ENCODE results near the gene GSTM5. TPM values are rescaled to one million over a fixed set of nuclear protein-coding genes. Genes with fewer than 3 reads are reported as not detected.
"Not testable (repeated sequence)": the region's sequence is repeated elsewhere in the genome, so short reads cannot be mapped to it uniquely, and the experiment has no call there.

The GSTM5 gene
- total RNA-seq, 1 donor from 2014 or later: not detected

GRCh38 chr1:109671067-109671466 is 41.0 kb upstream of the GSTM5 start:
- no peak for TF ChIP-seq CTCF (IDR thresholded peaks at IDR 0.05)
- no peaks in the 10 kb centered on the region for H3K9me3 Mint-ChIP-seq (ENCODE audit: unreplicated experiment)
- H3K27ac Mint-ChIP-seq (ENCODE audit: unreplicated experiment): no peak overlapping the region
- no peak for DNase-seq (ENCODE audit: extremely low spot score, unreplicated experiment)
- peaks cover 16% of the 10 kb centered on the region for H3K4me1 Mint-ChIP-seq (ENCODE audit: unreplicated experiment)
- H3K4me3 Mint-ChIP-seq (ENCODE audit: unreplicated experiment): no peak overlapping the region
- no peaks in the 10 kb centered on the region for H3K36me3 Mint-ChIP-seq (ENCODE audit: unreplicated experiment)
- no peaks in the 10 kb centered on the region for H3K27me3 Mint-ChIP-seq (ENCODE audit: unreplicated experiment)

- not testable (repeated sequence) for DNase-seq (ENCODE audit: extremely low spot score, unreplicated experiment); H3K4me1 Mint-ChIP-seq (ENCODE audit: unreplicated experiment); H3K4me3 Mint-ChIP-seq (ENCODE audit: unreplicated experiment); H3K9me3 Mint-ChIP-seq (ENCODE audit: unreplicated experiment); H3K27me3 Mint-ChIP-seq (ENCODE audit: unreplicated experiment); H3K36me3 Mint-ChIP-seq (ENCODE audit: unreplicated experiment); H3K27ac Mint-ChIP-seq (ENCODE audit: unreplicated experiment)
These were observed 38.2 kb upstream of the GSTM5 start for GRCh38 chr1:109673861-109674260.

GRCh38 chr1:109676683-109677381 is 35.2 kb upstream of the GSTM5 start:
- not testable (repeated sequence) for H3K36me3 Mint-ChIP-seq (ENCODE audit: unreplicated experiment); H3K27me3 Mint-ChIP-seq (ENCODE audit: unreplicated experiment); H3K9me3 Mint-ChIP-seq (ENCODE audit: unreplicated experiment); H3K4me1 Mint-ChIP-seq (ENCODE audit: unreplicated experiment); H3K4me3 Mint-ChIP-seq (ENCODE audit: unreplicated experiment); DNase-seq (ENCODE audit: extremely low spot score, unreplicated experiment); H3K27ac Mint-ChIP-seq (ENCODE audit: unreplicated experiment)

GRCh38 chr1:109677459-109677858 is 34.6 kb upstream of the GSTM5 start:
- TF ChIP-seq CTCF (IDR thresholded peaks at IDR 0.05): no peak
- Mint-ChIP-seq H3K4me3 (ENCODE audit: unreplicated experiment) (no peak overlapping the region), H3K9me3 (ENCODE audit: unreplicated experiment) (no peaks in the 10 kb centered on the region), H3K27me3 (ENCODE audit: unreplicated experiment) (no peaks in the 10 kb centered on the region), H3K36me3 (ENCODE audit: unreplicated experiment) (no peaks in the 10 kb centered on the region), H3K4me1 (ENCODE audit: unreplicated experiment) (no peaks in the 10 kb centered on the region), H3K27ac (ENCODE audit: unreplicated experiment) (no peak overlapping the region)
- DNase-seq (ENCODE audit: extremely low spot score, unreplicated experiment): no peak

- not testable (repeated sequence) for H3K9me3 Mint-ChIP-seq (ENCODE audit: unreplicated experiment); H3K27ac Mint-ChIP-seq (ENCODE audit: unreplicated experiment); H3K4me3 Mint-ChIP-seq (ENCODE audit: unreplicated experiment); H3K4me1 Mint-ChIP-seq (ENCODE audit: unreplicated experiment); DNase-seq (ENCODE audit: extremely low spot score, unreplicated experiment); H3K36me3 Mint-ChIP-seq (ENCODE audit: unreplicated experiment); H3K27me3 Mint-ChIP-seq (ENCODE audit: unreplicated experiment)
These were observed 33.4 kb upstream of the GSTM5 start for GRCh38 chr1:109678637-109679036.

GRCh38 chr1:109684777-109685176 is 27.3 kb upstream of the GSTM5 start:
- H3K4me3 Mint-ChIP-seq (ENCODE audit: unreplicated experiment); H3K27ac Mint-ChIP-seq (ENCODE audit: unreplicated experiment); H3K27me3 Mint-ChIP-seq (ENCODE audit: unreplicated experiment); H3K4me1 Mint-ChIP-seq (ENCODE audit: unreplicated experiment); H3K9me3 Mint-ChIP-seq (ENCODE audit: unreplicated experiment); DNase-seq (ENCODE audit: extremely low spot score, unreplicated experiment); H3K36me3 Mint-ChIP-seq (ENCODE audit: unreplicated experiment): not testable (repeated sequence)

GRCh38 chr1:109685399-109685798 is 26.7 kb upstream of the GSTM5 start:
- H3K27ac Mint-ChIP-seq (ENCODE audit: unreplicated experiment); H3K4me3 Mint-ChIP-seq (ENCODE audit: unreplicated experiment); H3K27me3 Mint-ChIP-seq (ENCODE audit: unreplicated experiment); DNase-seq (ENCODE audit: extremely low spot score, unreplicated experiment); H3K4me1 Mint-ChIP-seq (ENCODE audit: unreplicated experiment); H3K9me3 Mint-ChIP-seq (ENCODE audit: unreplicated experiment); H3K36me3 Mint-ChIP-seq (ENCODE audit: unreplicated experiment): not testable (repeated sequence)

- not testable (repeated sequence) for H3K36me3 Mint-ChIP-seq (ENCODE audit: unreplicated experiment); H3K27ac Mint-ChIP-seq (ENCODE audit: unreplicated experiment); H3K9me3 Mint-ChIP-seq (ENCODE audit: unreplicated experiment); H3K27me3 Mint-ChIP-seq (ENCODE audit: unreplicated experiment); H3K4me1 Mint-ChIP-seq (ENCODE audit: unreplicated experiment); H3K4me3 Mint-ChIP-seq (ENCODE audit: unreplicated experiment); DNase-seq (ENCODE audit: extremely low spot score, unreplicated experiment)
These were observed 26.2 kb upstream of the GSTM5 start for GRCh38 chr1:109685890-109686289.

GRCh38 chr1:109687109-109687508 is 24.9 kb upstream of the GSTM5 start:
- not testable (repeated sequence) for H3K36me3 Mint-ChIP-seq (ENCODE audit: unreplicated experiment); H3K4me1 Mint-ChIP-seq (ENCODE audit: unreplicated experiment); H3K27me3 Mint-ChIP-seq (ENCODE audit: unreplicated experiment); DNase-seq (ENCODE audit: extremely low spot score, unreplicated experiment); H3K9me3 Mint-ChIP-seq (ENCODE audit: unreplicated experiment)
- peak overlapping the region; percentile 58 for H3K4me3 Mint-ChIP-seq (ENCODE audit: unreplicated experiment)
- peak overlapping the region; percentile 78 for H3K27ac Mint-ChIP-seq (ENCODE audit: unreplicated experiment)

Measured in osteocyte (in vitro differentiated cells).